Nephron progenitor cell (in vitro differentiated cells): ENCODE measurements around the gene FOXS1.

ENCODE experiments used
- DNase-seq: peaks from one replicate; pipeline ENCODE4 v3.0.0; 2021
- H3K27ac Mint-ChIP-seq: 2 replicates; pipeline ENCODE4 v1.8.0; 2021; ENCODE audit warnings: mild to moderate bottlenecking, moderate library complexity, mixed read lengths
- H3K27me3 Mint-ChIP-seq: 2 replicates; pipeline ENCODE4 v1.8.0; 2021; ENCODE audit warnings: mild to moderate bottlenecking, low read depth, mixed read lengths; ENCODE audit not compliant: poor library complexity
- H3K36me3 Mint-ChIP-seq: 2 replicates; pipeline ENCODE4 v1.8.0; 2021; ENCODE audit warnings: low read depth, mixed read lengths
- H3K4me1 Mint-ChIP-seq: 2 replicates; pipeline ENCODE4 v1.8.0; 2021; ENCODE audit warnings: mixed read lengths
- H3K4me3 Mint-ChIP-seq: 2 replicates; pipeline ENCODE4 v1.8.0; 2021; ENCODE audit warnings: mild to moderate bottlenecking, moderate library complexity, mixed read lengths
- H3K9me3 Mint-ChIP-seq: 2 replicates; pipeline ENCODE4 v1.8.0; 2021; ENCODE audit warnings: mild to moderate bottlenecking, moderate library complexity, mixed read lengths
- TF ChIP-seq, protein P1 (sequence below): fragments of 200-600 bp; sonication (generic); IDR thresholded peaks from 2 replicates; pipeline ENCODE4 v1.5.0; 2021; ENCODE audit warnings: antibody characterized with exemption

The FOXS1 gene

GRCh38 chr20:31824554-31825313 is 20.7 kb downstream of the FOXS1 start:
- TF ChIP-seq, protein P1, sequence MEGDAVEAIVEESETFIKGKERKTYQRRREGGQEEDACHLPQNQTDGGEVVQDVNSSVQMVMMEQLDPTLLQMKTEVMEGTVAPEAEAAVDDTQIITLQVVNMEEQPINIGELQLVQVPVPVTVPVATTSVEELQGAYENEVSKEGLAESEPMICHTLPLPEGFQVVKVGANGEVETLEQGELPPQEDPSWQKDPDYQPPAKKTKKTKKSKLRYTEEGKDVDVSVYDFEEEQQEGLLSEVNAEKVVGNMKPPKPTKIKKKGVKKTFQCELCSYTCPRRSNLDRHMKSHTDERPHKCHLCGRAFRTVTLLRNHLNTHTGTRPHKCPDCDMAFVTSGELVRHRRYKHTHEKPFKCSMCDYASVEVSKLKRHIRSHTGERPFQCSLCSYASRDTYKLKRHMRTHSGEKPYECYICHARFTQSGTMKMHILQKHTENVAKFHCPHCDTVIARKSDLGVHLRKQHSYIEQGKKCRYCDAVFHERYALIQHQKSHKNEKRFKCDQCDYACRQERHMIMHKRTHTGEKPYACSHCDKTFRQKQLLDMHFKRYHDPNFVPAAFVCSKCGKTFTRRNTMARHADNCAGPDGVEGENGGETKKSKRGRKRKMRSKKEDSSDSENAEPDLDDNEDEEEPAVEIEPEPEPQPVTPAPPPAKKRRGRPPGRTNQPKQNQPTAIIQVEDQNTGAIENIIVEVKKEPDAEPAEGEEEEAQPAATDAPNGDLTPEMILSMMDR, result no peak
- no peak overlapping the region for H3K4me3 Mint-ChIP-seq
- H3K4me1 Mint-ChIP-seq, result peaks cover 14% of the 10 kb centered on the region
- H3K27me3 Mint-ChIP-seq, result peaks cover 4% of the 10 kb centered on the region
- H3K27ac Mint-ChIP-seq, result no peak overlapping the region
- H3K36me3 Mint-ChIP-seq, result no peaks in the 10 kb centered on the region
- no peak for DNase-seq
- no peaks in the 10 kb centered on the region for H3K9me3 Mint-ChIP-seq

DNA sequence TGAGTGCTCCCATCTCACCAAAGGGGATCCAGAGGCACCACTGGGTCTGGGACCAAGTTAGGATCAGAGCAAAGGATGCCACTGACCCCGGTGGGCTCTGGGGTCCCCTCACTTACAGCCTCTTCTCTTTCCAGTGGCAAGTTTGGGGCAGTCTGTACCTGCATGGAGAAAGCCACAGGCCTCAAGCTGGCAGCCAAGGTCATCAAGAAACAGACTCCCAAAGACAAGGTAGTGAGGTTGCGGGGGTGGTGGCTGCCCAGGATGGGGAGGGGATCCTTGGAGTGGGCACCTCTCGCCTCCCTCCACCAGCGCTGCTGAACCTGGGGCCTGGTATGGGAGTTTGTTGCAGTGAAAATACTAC is 21.3 kb downstream of the FOXS1 start:
- H3K36me3 Mint-ChIP-seq, result no peaks in the 10 kb centered on the region
- H3K4me1 Mint-ChIP-seq, result peaks cover 8% of the 10 kb centered on the region
- H3K4me3 Mint-ChIP-seq, result no peak overlapping the region
- no peaks in the 10 kb centered on the region for H3K9me3 Mint-ChIP-seq
- H3K27me3 Mint-ChIP-seq, result peaks cover 4% of the 10 kb centered on the region
- no peak for DNase-seq
- TF ChIP-seq, protein P1, result no peak
- H3K27ac Mint-ChIP-seq, result no peak overlapping the region

- Mint-ChIP-seq H3K9me3 (no peaks in the 10 kb centered on the region), H3K36me3 (no peaks in the 10 kb centered on the region), H3K4me1 (peaks cover 7% of the 10 kb centered on the region), H3K27me3 (peaks cover 4% of the 10 kb centered on the region), H3K27ac (no peak overlapping the region), H3K4me3 (no peak overlapping the region)
- TF ChIP-seq, protein P1, result no peak
- DNase-seq, result no peak
These were observed 21.9 kb downstream of the FOXS1 start for GRCh38 chr20:31823360-31824124.

DNA sequence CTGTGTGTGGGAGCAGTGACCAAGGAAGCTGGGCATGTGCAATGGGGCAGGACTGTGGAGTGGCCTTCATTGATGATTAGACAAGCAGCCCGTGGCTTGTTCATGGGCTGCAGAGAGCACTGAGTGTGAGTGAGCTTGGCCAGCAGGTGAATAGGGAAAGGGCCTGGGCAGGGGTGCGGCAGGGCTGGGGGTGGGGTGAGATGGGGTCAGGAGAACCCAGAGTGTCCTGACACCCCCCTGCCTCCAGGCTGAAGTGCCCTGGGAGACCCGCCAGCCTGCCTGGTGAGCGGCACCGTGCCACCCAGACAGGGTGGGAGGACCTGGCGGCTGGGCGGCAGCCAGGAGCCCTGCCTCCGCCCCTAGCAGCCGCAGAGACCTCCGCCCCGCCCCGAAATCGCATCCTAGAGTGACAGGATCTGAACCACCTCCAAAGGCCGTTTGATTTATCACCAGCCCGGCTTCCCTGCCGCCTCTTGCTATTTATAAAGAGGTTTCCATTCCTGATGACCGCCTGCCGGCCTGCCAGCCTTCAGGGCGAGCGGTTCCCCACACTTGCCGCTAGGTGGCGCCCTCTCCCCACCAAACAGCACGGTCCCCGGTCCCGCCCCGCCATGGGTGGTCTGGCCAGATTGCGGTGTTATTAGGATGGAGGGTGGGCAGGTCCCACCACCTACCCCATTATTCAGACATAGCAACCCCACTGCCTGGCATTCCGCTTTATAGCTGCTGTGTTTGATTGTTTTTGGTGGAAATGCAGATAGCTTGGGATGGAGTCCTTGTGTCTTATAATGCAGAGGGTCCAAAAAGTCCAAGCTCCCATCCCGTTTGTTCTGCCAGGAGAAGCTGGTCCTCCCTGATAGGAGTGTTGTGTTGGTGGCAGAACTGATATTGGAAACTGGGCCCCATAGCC is 22.7 kb downstream of the FOXS1 start:
- H3K9me3 Mint-ChIP-seq, result no peaks in the 10 kb centered on the region
- peak; percentile 94 for DNase-seq
- H3K36me3 Mint-ChIP-seq, result no peaks in the 10 kb centered on the region
- H3K27ac Mint-ChIP-seq, result no peak overlapping the region
- TF ChIP-seq, protein P1, result peak; percentile 99
- peaks cover 9% of the 10 kb centered on the region for H3K4me1 Mint-ChIP-seq
- H3K4me3 Mint-ChIP-seq, result no peak overlapping the region
- peaks cover 4% of the 10 kb centered on the region for H3K27me3 Mint-ChIP-seq

DNA sequence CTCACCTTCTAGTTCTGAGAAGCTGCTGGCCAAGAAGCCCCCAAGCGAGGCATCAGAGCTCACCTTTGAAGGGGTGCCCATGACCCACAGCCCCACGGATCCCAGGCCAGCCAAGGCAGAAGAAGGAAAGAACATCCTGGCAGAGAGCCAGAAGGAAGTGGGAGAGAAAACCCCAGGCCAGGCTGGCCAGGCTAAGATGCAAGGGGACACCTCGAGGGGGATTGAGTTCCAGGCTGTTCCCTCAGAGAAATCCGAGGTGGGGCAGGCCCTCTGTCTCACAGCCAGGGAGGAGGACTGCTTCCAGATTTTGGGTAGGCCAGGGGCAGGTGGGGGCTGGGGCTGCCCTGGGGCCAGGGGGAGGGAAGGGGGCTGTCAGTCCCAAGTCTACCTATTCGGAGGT is 24.0 kb downstream of the FOXS1 start:
- Mint-ChIP-seq H3K27ac (no peak overlapping the region), H3K27me3 (peaks cover 4% of the 10 kb centered on the region), H3K4me3 (no peak overlapping the region), H3K36me3 (no peaks in the 10 kb centered on the region), H3K4me1 (peaks cover 9% of the 10 kb centered on the region), H3K9me3 (no peaks in the 10 kb centered on the region)
- TF ChIP-seq, protein P1, result no peak
- DNase-seq, result no peak
